Measurements from ENCODE around the gene SPATA2. TPM values are rescaled to one million over a fixed set of nuclear protein-coding genes. Genes with fewer than 3 reads are reported as not detected.

SPATA2 gene
- total RNA-seq, 1 donor from 2014 or later: 4.0 TPM

DNA sequence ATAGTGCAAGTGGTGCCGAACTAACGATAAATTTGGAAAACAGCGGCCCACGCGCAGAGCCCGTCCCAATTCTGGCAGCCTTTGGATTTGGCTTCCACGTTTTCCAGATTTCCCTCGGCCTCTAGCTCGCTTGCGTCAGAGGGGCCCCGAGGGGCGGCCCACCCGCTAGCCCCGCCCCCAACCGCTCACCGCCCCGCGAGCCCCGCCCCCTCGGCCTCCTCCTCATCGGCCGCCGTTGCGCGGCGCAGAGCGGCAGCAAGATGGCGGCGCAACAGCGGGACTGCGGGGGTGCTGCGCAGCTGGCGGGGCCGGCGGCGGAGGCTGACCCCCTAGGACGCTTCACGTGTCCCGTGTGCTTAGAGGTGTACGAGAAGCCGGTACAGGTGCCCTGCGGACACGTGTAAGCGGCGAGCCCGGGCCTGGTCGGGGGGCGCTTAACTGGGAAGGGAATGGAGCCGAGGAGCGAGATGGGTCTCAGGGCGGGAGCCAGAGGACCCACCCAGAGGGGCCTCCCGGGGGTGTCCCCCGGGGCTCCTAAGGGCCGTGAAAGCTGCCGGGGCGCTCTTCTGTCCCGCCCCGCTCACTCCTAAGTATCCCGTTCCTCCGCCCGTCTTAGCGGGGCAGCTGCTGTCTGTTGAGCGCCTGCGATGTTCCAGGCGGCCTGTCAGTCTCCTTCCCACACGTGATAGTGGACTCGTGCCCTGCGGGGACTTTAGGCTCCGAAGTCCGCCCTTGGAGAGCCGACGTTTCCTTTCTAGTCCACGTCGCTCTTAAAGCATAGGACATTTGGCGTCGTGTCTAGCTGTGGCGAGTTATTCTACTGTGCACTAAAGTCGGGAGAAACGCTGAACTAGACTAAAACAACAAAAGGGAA is 21.1 kb upstream of the SPATA2 start, which contains the start of gene RNF114:
RNF114 (plus strand) TSS at position 245 of the 874 bp plus-strand sequence; CDS start at position 261, 16 bp downstream.
- H3K9ac ChIP-seq: peak within 1 kb of the TSS; percentile 64
- H3K36me3 ChIP-seq: no peaks in the 10 kb centered on the region
- Mint-ChIP-seq H3K27me3 (ENCODE audit: insufficient read depth, low read depth) (no peaks in the 10 kb centered on the region), H3K36me3 (peaks cover 7% of the 10 kb centered on the region), H3K27ac (no peak within 1 kb of the TSS), H3K4me3 (peak within 1 kb of the TSS; percentile 99), H3K4me1 (peaks cover 27% of the 10 kb centered on the region), H3K9me3 (no peaks in the 10 kb centered on the region)
- peaks cover 29% of the 10 kb centered on the region for H4K20me1 ChIP-seq (ENCODE audit: low read depth)
- DNase-seq (ENCODE audit: low spot score): peak; percentile 97
- H3K27ac ChIP-seq: no peak within 1 kb of the TSS
- no peak for TF ChIP-seq EZH2 (IDR thresholded peaks at IDR 0.05)
- TF ChIP-seq, protein P1, sequence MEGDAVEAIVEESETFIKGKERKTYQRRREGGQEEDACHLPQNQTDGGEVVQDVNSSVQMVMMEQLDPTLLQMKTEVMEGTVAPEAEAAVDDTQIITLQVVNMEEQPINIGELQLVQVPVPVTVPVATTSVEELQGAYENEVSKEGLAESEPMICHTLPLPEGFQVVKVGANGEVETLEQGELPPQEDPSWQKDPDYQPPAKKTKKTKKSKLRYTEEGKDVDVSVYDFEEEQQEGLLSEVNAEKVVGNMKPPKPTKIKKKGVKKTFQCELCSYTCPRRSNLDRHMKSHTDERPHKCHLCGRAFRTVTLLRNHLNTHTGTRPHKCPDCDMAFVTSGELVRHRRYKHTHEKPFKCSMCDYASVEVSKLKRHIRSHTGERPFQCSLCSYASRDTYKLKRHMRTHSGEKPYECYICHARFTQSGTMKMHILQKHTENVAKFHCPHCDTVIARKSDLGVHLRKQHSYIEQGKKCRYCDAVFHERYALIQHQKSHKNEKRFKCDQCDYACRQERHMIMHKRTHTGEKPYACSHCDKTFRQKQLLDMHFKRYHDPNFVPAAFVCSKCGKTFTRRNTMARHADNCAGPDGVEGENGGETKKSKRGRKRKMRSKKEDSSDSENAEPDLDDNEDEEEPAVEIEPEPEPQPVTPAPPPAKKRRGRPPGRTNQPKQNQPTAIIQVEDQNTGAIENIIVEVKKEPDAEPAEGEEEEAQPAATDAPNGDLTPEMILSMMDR (IDR thresholded peaks at IDR 0.05): no peak
- TF ChIP-seq EZH2phosphoT487 (IDR thresholded peaks at IDR 0.05): no peak
- H3K9me3 ChIP-seq (ENCODE audit: low read depth): no peaks in the 10 kb centered on the region
- no peaks in the 10 kb centered on the region for H3K27me3 ChIP-seq
- H3F3A ChIP-seq (ENCODE audit: low read depth): no peaks in the 10 kb centered on the region
- peak within 1 kb of the TSS; percentile 80 for H3K4me2 ChIP-seq
- peak within 1 kb of the TSS; percentile 73 for H2AFZ ChIP-seq (replicated peaks)
- peaks cover 15% of the 10 kb centered on the region for H3K4me1 ChIP-seq
- peaks cover 51% of the 10 kb centered on the region for H3K79me2 ChIP-seq (ENCODE audit: low read depth)
- peak within 1 kb of the TSS; percentile 92 for H3K4me3 ChIP-seq

- Histone ChIP-seq H3K4me1 (peaks cover 15% of the 10 kb centered on the region), H3K9me3 (ENCODE audit: low read depth) (no peaks in the 10 kb centered on the region), H3K27ac (no peak overlapping the region), H3F3A (ENCODE audit: low read depth) (no peaks in the 10 kb centered on the region), H3K36me3 (no peaks in the 10 kb centered on the region), H4K20me1 (ENCODE audit: low read depth) (peaks cover 29% of the 10 kb centered on the region), H3K4me3 (peak overlapping the region; percentile 92), H3K4me2 (peak overlapping the region; percentile 49), H3K79me2 (ENCODE audit: low read depth) (peaks cover 44% of the 10 kb centered on the region), H2AFZ (replicated peaks) (peak overlapping the region; percentile 67), H3K9ac (no peak overlapping the region), H3K27me3 (no peaks in the 10 kb centered on the region)
- H3K4me3 Mint-ChIP-seq: peak overlapping the region; percentile 99
- H3K27ac Mint-ChIP-seq: no peak overlapping the region
- peaks cover 2% of the 10 kb centered on the region for H3K36me3 Mint-ChIP-seq
- TF ChIP-seq, protein P1 (IDR thresholded peaks at IDR 0.05): no peak
- TF ChIP-seq EZH2 (IDR thresholded peaks at IDR 0.05) (no peak), EZH2phosphoT487 (IDR thresholded peaks at IDR 0.05) (no peak)
- no peaks in the 10 kb centered on the region for H3K27me3 Mint-ChIP-seq (ENCODE audit: insufficient read depth, low read depth)
- H3K4me1 Mint-ChIP-seq: peaks cover 26% of the 10 kb centered on the region
- H3K9me3 Mint-ChIP-seq: no peaks in the 10 kb centered on the region
- DNase-seq (ENCODE audit: low spot score): no peak
Observed at GRCh38 chr20:49935746-49936152, 20.4 kb upstream of the SPATA2 start.

- H3K27ac Mint-ChIP-seq: no peak overlapping the region
- TF ChIP-seq EZH2 (IDR thresholded peaks at IDR 0.05): no peak
- TF ChIP-seq EZH2phosphoT487 (IDR thresholded peaks at IDR 0.05): no peak
- TF ChIP-seq, protein P1 (IDR thresholded peaks at IDR 0.05): no peak
- Histone ChIP-seq H3K36me3 (no peaks in the 10 kb centered on the region), H4K20me1 (ENCODE audit: low read depth) (no peaks in the 10 kb centered on the region), H3F3A (ENCODE audit: low read depth) (peaks cover 8% of the 10 kb centered on the region), H2AFZ (replicated peaks) (no peak overlapping the region), H3K79me2 (ENCODE audit: low read depth) (no peaks in the 10 kb centered on the region), H3K4me1 (no peaks in the 10 kb centered on the region), H3K27ac (no peak overlapping the region), H3K4me3 (no peak overlapping the region), H3K27me3 (no peaks in the 10 kb centered on the region), H3K4me2 (no peak overlapping the region), H3K9me3 (ENCODE audit: low read depth) (no peaks in the 10 kb centered on the region), H3K9ac (no peak overlapping the region)
- H3K4me1 Mint-ChIP-seq: peaks cover 8% of the 10 kb centered on the region
- no peaks in the 10 kb centered on the region for H3K9me3 Mint-ChIP-seq
- no peaks in the 10 kb centered on the region for H3K36me3 Mint-ChIP-seq
- H3K27me3 Mint-ChIP-seq (ENCODE audit: insufficient read depth, low read depth): peaks cover 5% of the 10 kb centered on the region
- DNase-seq (ENCODE audit: low spot score): no peak
- no peak overlapping the region for H3K4me3 Mint-ChIP-seq
Observed at GRCh38 chr20:49929142-49929494, 13.8 kb upstream of the SPATA2 start.
